ENCODE results near the gene TRAF3. TPM values are rescaled to one million over a fixed set of nuclear protein-coding genes. Genes with fewer than 3 reads are reported as not detected.

TRAF3 gene
- total RNA-seq, 2 donors from 2014 or later, result 20.8 to 26.0 TPM

DNA sequence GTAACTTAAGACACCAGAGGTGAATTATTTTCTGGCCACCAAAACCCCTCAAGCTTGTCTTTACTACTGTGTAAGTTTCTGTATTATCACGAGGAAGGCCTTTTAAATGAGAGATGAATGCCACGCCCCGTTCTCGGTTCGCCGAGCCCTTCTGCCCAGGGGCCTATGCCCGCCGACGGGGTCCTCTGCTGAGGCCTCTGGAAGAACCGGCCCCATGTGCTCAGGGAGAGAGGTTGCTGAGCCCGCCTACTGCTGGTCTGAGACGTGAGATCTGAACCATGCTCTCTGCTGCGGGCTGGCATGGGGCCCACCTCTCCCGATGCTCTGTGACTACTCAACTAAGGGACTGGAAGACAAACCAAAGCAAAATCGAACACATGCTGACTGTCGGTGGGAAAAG is 166.2 kb downstream of the TRAF3 start:
- DNase-seq, result no peak
- Histone ChIP-seq H3K27me3 (no peaks in the 10 kb centered on the region), H3K4me3 (no peak overlapping the region), H3K9ac (ENCODE audit: low read depth in 2 of 2, low read length in 2 of 2) (no peak overlapping the region), H3K27ac (no peak overlapping the region), H3K36me3 (peaks cover 17% of the 10 kb centered on the region), H3K9me3 (no peaks in the 10 kb centered on the region), H3K4me1 (no peaks in the 10 kb centered on the region)
- TF ChIP-seq, protein P1, sequence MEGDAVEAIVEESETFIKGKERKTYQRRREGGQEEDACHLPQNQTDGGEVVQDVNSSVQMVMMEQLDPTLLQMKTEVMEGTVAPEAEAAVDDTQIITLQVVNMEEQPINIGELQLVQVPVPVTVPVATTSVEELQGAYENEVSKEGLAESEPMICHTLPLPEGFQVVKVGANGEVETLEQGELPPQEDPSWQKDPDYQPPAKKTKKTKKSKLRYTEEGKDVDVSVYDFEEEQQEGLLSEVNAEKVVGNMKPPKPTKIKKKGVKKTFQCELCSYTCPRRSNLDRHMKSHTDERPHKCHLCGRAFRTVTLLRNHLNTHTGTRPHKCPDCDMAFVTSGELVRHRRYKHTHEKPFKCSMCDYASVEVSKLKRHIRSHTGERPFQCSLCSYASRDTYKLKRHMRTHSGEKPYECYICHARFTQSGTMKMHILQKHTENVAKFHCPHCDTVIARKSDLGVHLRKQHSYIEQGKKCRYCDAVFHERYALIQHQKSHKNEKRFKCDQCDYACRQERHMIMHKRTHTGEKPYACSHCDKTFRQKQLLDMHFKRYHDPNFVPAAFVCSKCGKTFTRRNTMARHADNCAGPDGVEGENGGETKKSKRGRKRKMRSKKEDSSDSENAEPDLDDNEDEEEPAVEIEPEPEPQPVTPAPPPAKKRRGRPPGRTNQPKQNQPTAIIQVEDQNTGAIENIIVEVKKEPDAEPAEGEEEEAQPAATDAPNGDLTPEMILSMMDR (IDR thresholded peaks at IDR 0.05), result no peak
- intact Hi-C loops (cut with DNase I), result no loop called here

DNA sequence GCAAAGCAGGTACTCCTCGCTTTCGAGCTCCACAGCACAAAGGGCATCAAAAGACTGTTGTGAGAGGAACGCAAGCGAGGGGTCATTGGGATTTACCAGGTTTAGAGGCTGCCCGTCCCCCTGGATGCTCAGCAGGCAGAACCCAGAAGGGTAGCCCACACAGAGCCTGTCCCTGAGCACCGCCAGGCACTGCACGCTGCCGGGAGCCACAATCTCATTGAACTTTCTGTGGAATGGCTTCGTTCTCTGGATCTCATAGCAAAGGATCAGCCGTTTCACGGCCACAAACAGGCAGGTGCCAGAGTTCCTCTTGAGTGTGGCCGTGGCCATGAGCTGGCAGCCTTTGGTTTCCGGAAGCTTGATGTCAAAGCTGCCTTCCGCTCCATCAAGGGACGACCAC is 166.7 kb downstream of the TRAF3 start:
- no peak for DNase-seq
- Histone ChIP-seq H3K4me3 (no peak overlapping the region), H3K27ac (no peak overlapping the region), H3K36me3 (peaks cover 21% of the 10 kb centered on the region), H3K4me1 (no peaks in the 10 kb centered on the region), H3K9ac (ENCODE audit: low read depth in 2 of 2, low read length in 2 of 2) (no peak overlapping the region), H3K27me3 (no peaks in the 10 kb centered on the region), H3K9me3 (no peaks in the 10 kb centered on the region)
- TF ChIP-seq, protein P1 (IDR thresholded peaks at IDR 0.05), result no peak
- intact Hi-C loops (cut with DNase I), result no loop called here

- Histone ChIP-seq H3K27me3 (no peaks in the 10 kb centered on the region), H3K27ac (no peak overlapping the region), H3K4me3 (no peak overlapping the region), H3K4me1 (no peaks in the 10 kb centered on the region), H3K9me3 (no peaks in the 10 kb centered on the region), H3K9ac (ENCODE audit: low read depth in 2 of 2, low read length in 2 of 2) (no peak overlapping the region), H3K36me3 (peaks cover 23% of the 10 kb centered on the region)
- TF ChIP-seq, protein P1 (IDR thresholded peaks at IDR 0.05), result no peak
- intact Hi-C loops (cut with DNase I), result no loop called here
- no peak for DNase-seq
Measured at GRCh38 chr14:102944448-102945330, 167.4 kb downstream of the TRAF3 start.

- TF ChIP-seq, protein P1 (IDR thresholded peaks at IDR 0.05), result no peak
- intact Hi-C loops (cut with DNase I), result no loop called here
Measured at GRCh38 chr14:102945346-102946130, 168.3 kb downstream of the TRAF3 start.

GRCh38 chr14:102947321-102948103 is 170.3 kb downstream of the TRAF3 start:
- Histone ChIP-seq H3K9ac (ENCODE audit: low read depth in 2 of 2, low read length in 2 of 2) (no peak overlapping the region), H3K36me3 (peaks cover 23% of the 10 kb centered on the region), H3K27ac (no peak overlapping the region), H3K9me3 (no peaks in the 10 kb centered on the region), H3K4me1 (no peaks in the 10 kb centered on the region), H3K4me3 (no peak overlapping the region), H3K27me3 (no peaks in the 10 kb centered on the region)
- intact Hi-C loops (cut with DNase I), result no loop called here
- TF ChIP-seq, protein P1 (IDR thresholded peaks at IDR 0.05), result no peak
- no peak for DNase-seq

More at GRCh38 chr14:102945346-102946130, 168.3 kb downstream of the TRAF3 start:
- Histone ChIP-seq H3K27me3 (no peaks in the 10 kb centered on the region), H3K36me3 (peaks cover 23% of the 10 kb centered on the region), H3K9me3 (no peaks in the 10 kb centered on the region), H3K27ac (no peak overlapping the region), H3K4me1 (no peaks in the 10 kb centered on the region), H3K4me3 (no peak overlapping the region), H3K9ac (ENCODE audit: low read depth in 2 of 2, low read length in 2 of 2) (no peak overlapping the region)
- DNase-seq, result no peak
